Neural crest cell (in vitro differentiated cells): ENCODE measurements around the gene MPPED2. TPM values are rescaled to one million over a fixed set of nuclear protein-coding genes. Genes with fewer than 3 reads are reported as not detected.
A peak's percentile ranks its signal among the peaks of the same experiment; 100 is the strongest.

Source experiments
- DNase-seq: peaks from one replicate; pipeline ENCODE4 v3.0.0; 2021; ENCODE audit warnings: low read depth, mixed read lengths, low spot score
- H3K27ac Mint-ChIP-seq: one replicate; pipeline ENCODE4 v1.8.0; 2021; ENCODE audit warnings: mild to moderate bottlenecking, mixed read lengths; ENCODE audit not compliant: unreplicated experiment
- H3K27me3 Mint-ChIP-seq: 2 replicates; pipeline ENCODE4 v1.8.0; 2021; ENCODE audit warnings: low read depth, mild to moderate bottlenecking, mixed read lengths
- H3K36me3 Mint-ChIP-seq: 2 replicates; pipeline ENCODE4 v1.8.0; 2021; ENCODE audit warnings: low read depth, mild to moderate bottlenecking, mixed read lengths
- H3K4me1 Mint-ChIP-seq: 2 replicates; pipeline ENCODE4 v1.8.0; 2021; ENCODE audit warnings: mixed read lengths
- H3K4me3 Mint-ChIP-seq: one replicate; pipeline ENCODE4 v1.8.0; 2021; ENCODE audit warnings: mild to moderate bottlenecking, mixed read lengths
- H3K9me3 Mint-ChIP-seq: 2 replicates; pipeline ENCODE4 v1.8.0; 2021; ENCODE audit warnings: mixed read lengths
- CTCF ChIP-seq: fragments of 200-600 bp; sonication (generic); conservative IDR thresholded peaks from 2 replicates; pipeline ENCODE4 v1.5.0; 2021; ENCODE audit warnings: antibody characterized with exemption, mild to moderate bottlenecking
- total RNA-seq: library from RNA; stranded (reverse); gene quantifications from 2 replicates; pipeline ENCODE4 v1.2.1, GENCODE V29; 2021

The MPPED2 gene
- total RNA-seq, 1 donor from 2014 or later: 3.1 TPM

GRCh38 chr11:30467176-30467575 is 119.0 kb downstream of the MPPED2 start:
- Mint-ChIP-seq H3K27me3 (no peaks in the 10 kb centered on the region), H3K36me3 (no peaks in the 10 kb centered on the region), H3K27ac (peak overlapping the region; percentile 81), H3K9me3 (no peaks in the 10 kb centered on the region), H3K4me1 (peaks cover 49% of the 10 kb centered on the region), H3K4me3 (no peak overlapping the region)
- DNase-seq: no peak
- no peak for TF ChIP-seq CTCF

- DNase-seq: no peak
- H3K27me3 Mint-ChIP-seq: no peaks in the 10 kb centered on the region
- H3K4me3 Mint-ChIP-seq: no peak overlapping the region
- no peaks in the 10 kb centered on the region for H3K36me3 Mint-ChIP-seq
- no peak for TF ChIP-seq CTCF
- no peaks in the 10 kb centered on the region for H3K9me3 Mint-ChIP-seq
- peaks cover 65% of the 10 kb centered on the region for H3K4me1 Mint-ChIP-seq
- no peak overlapping the region for H3K27ac Mint-ChIP-seq
Observed at GRCh38 chr11:30465623-30466022, 120.5 kb downstream of the MPPED2 start.

- H3K27ac Mint-ChIP-seq: no peak overlapping the region
- no peak overlapping the region for H3K4me3 Mint-ChIP-seq
- DNase-seq: no peak
- no peaks in the 10 kb centered on the region for H3K36me3 Mint-ChIP-seq
- TF ChIP-seq CTCF: no peak
- peaks cover 65% of the 10 kb centered on the region for H3K4me1 Mint-ChIP-seq
- H3K9me3 Mint-ChIP-seq: no peaks in the 10 kb centered on the region
- H3K27me3 Mint-ChIP-seq: no peaks in the 10 kb centered on the region
Observed at GRCh38 chr11:30465192-30465591, 121.0 kb downstream of the MPPED2 start.

- Mint-ChIP-seq H3K27me3 (no peaks in the 10 kb centered on the region), H3K4me3 (no peak overlapping the region), H3K36me3 (no peaks in the 10 kb centered on the region), H3K9me3 (peaks cover under 1% of the 10 kb centered on the region), H3K4me1 (peaks cover 56% of the 10 kb centered on the region), H3K27ac (no peak overlapping the region)
- DNase-seq: no peak
- TF ChIP-seq CTCF: no peak
Observed at GRCh38 chr11:30463266-30463665, 122.9 kb downstream of the MPPED2 start.

GRCh38 chr11:30462421-30462820 is 123.7 kb downstream of the MPPED2 start:
- DNase-seq: no peak
- Mint-ChIP-seq H3K4me3 (no peak overlapping the region), H3K36me3 (peaks cover 4% of the 10 kb centered on the region), H3K27ac (no peak overlapping the region), H3K4me1 (peaks cover 50% of the 10 kb centered on the region), H3K27me3 (no peaks in the 10 kb centered on the region), H3K9me3 (peaks cover 4% of the 10 kb centered on the region)
- TF ChIP-seq CTCF: no peak

GRCh38 chr11:30459821-30460220 is 126.3 kb downstream of the MPPED2 start:
- H3K9me3 Mint-ChIP-seq: peaks cover 4% of the 10 kb centered on the region

More at GRCh38 chr11:30459821-30460220, 126.3 kb downstream of the MPPED2 start:
- no peak for DNase-seq
- no peak overlapping the region for H3K4me3 Mint-ChIP-seq
- no peak overlapping the region for H3K27ac Mint-ChIP-seq
- peaks cover 43% of the 10 kb centered on the region for H3K4me1 Mint-ChIP-seq
- peaks cover 4% of the 10 kb centered on the region for H3K36me3 Mint-ChIP-seq
- no peaks in the 10 kb centered on the region for H3K27me3 Mint-ChIP-seq
- TF ChIP-seq CTCF: no peak
